Neural crest cell (in vitro differentiated cells): Measurements from ENCODE around the gene GSK3B. TPM values are rescaled to one million over a fixed set of nuclear protein-coding genes. Genes with fewer than 3 reads are reported as not detected.

Experiments
- DNase-seq: peaks from one replicate; pipeline ENCODE4 v3.0.0; 2021; ENCODE audit warnings: low read depth, mixed read lengths, low spot score
- H3K27ac Mint-ChIP-seq: one replicate; pipeline ENCODE4 v1.8.0; 2021; ENCODE audit warnings: mild to moderate bottlenecking, mixed read lengths; ENCODE audit not compliant: unreplicated experiment
- H3K27me3 Mint-ChIP-seq: 2 replicates; pipeline ENCODE4 v1.8.0; 2021; ENCODE audit warnings: low read depth, mild to moderate bottlenecking, mixed read lengths
- H3K36me3 Mint-ChIP-seq: 2 replicates; pipeline ENCODE4 v1.8.0; 2021; ENCODE audit warnings: low read depth, mild to moderate bottlenecking, mixed read lengths
- H3K4me1 Mint-ChIP-seq: 2 replicates; pipeline ENCODE4 v1.8.0; 2021; ENCODE audit warnings: mixed read lengths
- H3K4me3 Mint-ChIP-seq: one replicate; pipeline ENCODE4 v1.8.0; 2021; ENCODE audit warnings: mild to moderate bottlenecking, mixed read lengths
- H3K9me3 Mint-ChIP-seq: 2 replicates; pipeline ENCODE4 v1.8.0; 2021; ENCODE audit warnings: mixed read lengths
- CTCF ChIP-seq: fragments of 200-600 bp; sonication (generic); conservative IDR thresholded peaks from 2 replicates; pipeline ENCODE4 v1.5.0; 2021; ENCODE audit warnings: antibody characterized with exemption, mild to moderate bottlenecking
- total RNA-seq: library from RNA; stranded (reverse); gene quantifications from 2 replicates; pipeline ENCODE4 v1.2.1, GENCODE V29; 2021

Gene GSK3B
- total RNA-seq, 1 donor from 2014 or later: 81.5 TPM

- H3K4me3 Mint-ChIP-seq: no peak overlapping the region
- no peak for DNase-seq
- H3K4me1 Mint-ChIP-seq: peaks cover 6% of the 10 kb centered on the region
- H3K36me3 Mint-ChIP-seq: peaks cover 27% of the 10 kb centered on the region
- no peaks in the 10 kb centered on the region for H3K27me3 Mint-ChIP-seq
- TF ChIP-seq CTCF: no peak
- no peak overlapping the region for H3K27ac Mint-ChIP-seq
- H3K9me3 Mint-ChIP-seq: peaks cover 17% of the 10 kb centered on the region
Measured at GRCh38 chr3:120119846-120120510, 25.7 kb upstream of the GSK3B start.

DNA sequence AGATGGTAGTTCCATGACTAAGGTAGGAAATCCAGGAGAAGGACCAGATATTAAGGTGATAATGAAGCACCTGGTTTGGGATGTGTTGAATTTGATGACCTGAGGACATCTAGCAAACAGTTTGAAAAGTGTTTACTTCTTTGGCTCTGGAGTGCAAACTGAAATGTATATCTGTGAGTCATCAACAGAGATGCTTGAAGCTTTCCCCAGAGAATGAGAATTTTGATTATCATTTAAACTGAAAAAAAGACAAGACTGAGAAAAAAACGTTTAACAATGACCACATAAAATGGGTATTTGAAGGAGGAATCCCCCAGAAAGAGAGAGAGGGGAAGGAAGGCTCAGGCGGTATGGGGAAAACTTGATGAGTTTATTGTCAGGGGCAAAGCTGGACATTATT is 20.7 kb upstream of the GSK3B start:
- peaks cover 22% of the 10 kb centered on the region for H3K36me3 Mint-ChIP-seq
- no peak for DNase-seq
- TF ChIP-seq CTCF: no peak
- H3K27ac Mint-ChIP-seq: peak overlapping the region; percentile 82
- H3K4me1 Mint-ChIP-seq: peaks cover 6% of the 10 kb centered on the region
- H3K9me3 Mint-ChIP-seq: peaks cover 13% of the 10 kb centered on the region
- H3K4me3 Mint-ChIP-seq: no peak overlapping the region
- no peaks in the 10 kb centered on the region for H3K27me3 Mint-ChIP-seq

- no peak for TF ChIP-seq CTCF
- H3K9me3 Mint-ChIP-seq: peaks cover 13% of the 10 kb centered on the region
- no peaks in the 10 kb centered on the region for H3K27me3 Mint-ChIP-seq
Measured at GRCh38 chr3:120114376-120114775, 20.1 kb upstream of the GSK3B start.

GRCh38 chr3:120113128-120114116 is 19.2 kb upstream of the GSK3B start:
- Mint-ChIP-seq H3K36me3 (peaks cover 20% of the 10 kb centered on the region), H3K27ac (no peak overlapping the region), H3K27me3 (no peaks in the 10 kb centered on the region), H3K4me1 (peaks cover 6% of the 10 kb centered on the region), H3K9me3 (peaks cover 13% of the 10 kb centered on the region), H3K4me3 (no peak overlapping the region)
- TF ChIP-seq CTCF: no peak
- no peak for DNase-seq

More at GRCh38 chr3:120114376-120114775, 20.1 kb upstream of the GSK3B start:
- H3K36me3 Mint-ChIP-seq: peaks cover 21% of the 10 kb centered on the region
- no peak for DNase-seq
- no peak overlapping the region for H3K4me3 Mint-ChIP-seq
- H3K27ac Mint-ChIP-seq: no peak overlapping the region
- peaks cover 6% of the 10 kb centered on the region for H3K4me1 Mint-ChIP-seq

DNA sequence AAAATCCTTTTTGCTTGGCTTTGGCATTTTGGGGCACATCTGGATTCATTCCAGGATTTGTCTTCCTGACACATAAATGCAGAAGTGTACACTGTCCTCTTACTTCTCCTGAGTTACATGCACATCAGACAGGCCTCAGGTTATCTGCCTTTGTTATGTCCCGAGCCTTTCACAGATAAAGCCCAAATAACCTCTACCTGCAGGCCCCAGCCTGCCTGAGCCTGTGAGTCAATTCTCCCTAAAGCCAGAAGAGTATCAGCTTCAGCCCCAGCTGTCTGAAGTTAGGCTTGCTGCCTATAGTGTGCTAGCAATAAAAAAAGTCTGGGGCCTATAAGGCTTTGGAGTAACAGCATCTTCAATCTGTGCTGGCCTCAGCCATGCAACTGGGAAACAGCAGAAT is 17.7 kb upstream of the GSK3B start:
- Mint-ChIP-seq H3K4me1 (peaks cover 2% of the 10 kb centered on the region), H3K27ac (no peak overlapping the region), H3K9me3 (peaks cover 7% of the 10 kb centered on the region), H3K36me3 (peaks cover 12% of the 10 kb centered on the region), H3K27me3 (no peaks in the 10 kb centered on the region), H3K4me3 (no peak overlapping the region)
- no peak for DNase-seq
- TF ChIP-seq CTCF: no peak
